Cardiac fibroblast (primary cell): Measurements from ENCODE around the gene GFOD1.

Experiments
- DNase-seq, 2 donors: peaks; one replicate each; pipeline versions ENCODE4 v3.0.0 to v3.0.0-alpha.2; 2010; ENCODE audit warnings: low read depth in 2 of 2
- H3K4me3 ChIP-seq, 2 donors: replicated peaks in 1 of 2; 1 replicate in 1 of 2; 2 replicates in 1 of 2; pipeline ENCODE4 v1.5.1; 2011; ENCODE audit warnings: low read depth in 2 of 2, low read length in 2 of 2, mild to moderate bottlenecking in 2 of 2, moderate library complexity in 1 of 2
- TF ChIP-seq, protein P1 (sequence below): IDR thresholded peaks from one replicate; pipeline ENCODE4 v1.5.1; 2011; ENCODE audit warnings: low read depth, mild to moderate bottlenecking, low read length, inconsistent platforms

GFOD1 gene

DNA sequence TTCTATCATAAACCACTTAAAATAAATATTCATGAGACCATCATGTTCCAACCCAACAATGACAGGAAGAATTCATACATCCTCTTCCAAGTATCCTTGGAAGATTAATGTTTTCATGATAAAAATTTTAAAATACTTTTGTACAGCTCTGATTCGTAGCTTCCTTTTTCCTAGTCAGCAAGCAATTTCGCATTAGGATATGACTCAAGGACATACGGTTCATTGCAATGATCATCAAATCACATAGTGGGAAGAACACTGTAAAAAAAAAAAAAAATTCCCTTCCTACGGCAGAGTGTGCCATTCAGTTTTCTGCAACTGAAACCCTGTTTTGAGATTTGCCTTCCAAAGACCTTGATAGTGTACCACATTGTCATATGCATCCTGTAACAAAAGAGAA is 35.3 kb upstream of the GFOD1 start:
- DNase-seq = peak in 1 of 2 donors; percentile 74
- no peak overlapping the region for H3K4me3 ChIP-seq
- TF ChIP-seq, protein P1, sequence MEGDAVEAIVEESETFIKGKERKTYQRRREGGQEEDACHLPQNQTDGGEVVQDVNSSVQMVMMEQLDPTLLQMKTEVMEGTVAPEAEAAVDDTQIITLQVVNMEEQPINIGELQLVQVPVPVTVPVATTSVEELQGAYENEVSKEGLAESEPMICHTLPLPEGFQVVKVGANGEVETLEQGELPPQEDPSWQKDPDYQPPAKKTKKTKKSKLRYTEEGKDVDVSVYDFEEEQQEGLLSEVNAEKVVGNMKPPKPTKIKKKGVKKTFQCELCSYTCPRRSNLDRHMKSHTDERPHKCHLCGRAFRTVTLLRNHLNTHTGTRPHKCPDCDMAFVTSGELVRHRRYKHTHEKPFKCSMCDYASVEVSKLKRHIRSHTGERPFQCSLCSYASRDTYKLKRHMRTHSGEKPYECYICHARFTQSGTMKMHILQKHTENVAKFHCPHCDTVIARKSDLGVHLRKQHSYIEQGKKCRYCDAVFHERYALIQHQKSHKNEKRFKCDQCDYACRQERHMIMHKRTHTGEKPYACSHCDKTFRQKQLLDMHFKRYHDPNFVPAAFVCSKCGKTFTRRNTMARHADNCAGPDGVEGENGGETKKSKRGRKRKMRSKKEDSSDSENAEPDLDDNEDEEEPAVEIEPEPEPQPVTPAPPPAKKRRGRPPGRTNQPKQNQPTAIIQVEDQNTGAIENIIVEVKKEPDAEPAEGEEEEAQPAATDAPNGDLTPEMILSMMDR = no peak

DNA sequence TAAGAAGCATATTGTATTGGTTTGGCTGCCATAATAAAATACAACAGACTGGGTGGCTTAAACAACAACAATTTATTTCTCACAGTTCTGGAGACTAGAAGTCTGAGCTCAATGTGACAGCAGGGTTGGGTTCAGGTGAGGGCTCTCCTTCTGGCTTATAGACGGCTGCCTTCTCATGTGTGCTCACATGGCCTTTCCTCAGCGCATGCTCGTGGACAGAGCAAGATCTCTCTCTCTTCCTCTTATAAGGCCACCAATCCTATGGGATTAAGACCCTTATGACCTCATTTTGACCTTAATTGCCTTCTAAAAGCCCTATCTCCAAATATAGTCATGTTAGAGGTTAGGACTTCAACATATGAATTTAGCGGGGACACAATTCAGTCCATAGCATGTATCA is 32.4 kb upstream of the GFOD1 start:
- TF ChIP-seq, protein P1 = no peak
- no peak for DNase-seq
- H3K4me3 ChIP-seq = no peak overlapping the region

DNA sequence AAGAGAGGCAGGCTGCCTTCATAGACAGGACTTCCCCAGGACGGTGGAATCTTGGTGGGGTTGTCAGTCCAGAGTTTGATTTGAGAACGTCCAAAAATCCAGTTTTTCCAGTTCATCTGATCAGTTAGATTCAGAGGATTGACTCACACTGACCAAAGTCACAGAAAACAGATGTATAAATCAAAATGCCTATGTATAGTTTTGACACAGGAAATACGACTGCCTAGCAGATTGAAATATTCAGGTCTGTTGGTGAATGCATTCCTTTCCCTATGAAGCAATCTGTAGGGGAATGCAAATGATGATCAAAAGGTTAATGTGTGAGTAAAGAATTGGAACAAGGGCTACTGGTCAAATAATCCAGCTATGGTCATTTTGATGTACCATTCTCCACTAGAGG is 29.7 kb upstream of the GFOD1 start:
- DNase-seq = peak in 1 of 2 donors; percentile 35
- no peak overlapping the region for H3K4me3 ChIP-seq
- TF ChIP-seq, protein P1 = no peak

DNA sequence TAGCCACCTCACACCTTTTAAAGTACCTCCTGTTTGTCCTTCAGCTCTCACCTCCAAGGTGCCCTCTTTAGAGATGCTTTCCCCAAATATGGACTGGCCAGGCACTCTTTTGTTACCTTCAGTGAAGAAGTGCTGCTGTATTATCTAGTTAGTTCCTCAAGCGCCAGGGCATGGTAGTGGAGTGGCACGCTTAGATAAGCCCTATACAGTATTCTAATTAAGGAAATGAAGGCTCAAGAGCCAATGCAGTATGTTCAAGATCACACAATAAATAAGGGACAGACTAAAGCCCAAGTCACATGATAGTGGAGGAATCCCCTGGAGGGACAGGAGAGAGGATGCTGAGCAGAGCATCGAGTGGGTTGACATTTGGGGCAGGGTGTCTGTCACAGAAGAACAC is 28.5 kb upstream of the GFOD1 start:
- no peak overlapping the region for H3K4me3 ChIP-seq
- DNase-seq = no peak
- TF ChIP-seq, protein P1 = no peak

DNA sequence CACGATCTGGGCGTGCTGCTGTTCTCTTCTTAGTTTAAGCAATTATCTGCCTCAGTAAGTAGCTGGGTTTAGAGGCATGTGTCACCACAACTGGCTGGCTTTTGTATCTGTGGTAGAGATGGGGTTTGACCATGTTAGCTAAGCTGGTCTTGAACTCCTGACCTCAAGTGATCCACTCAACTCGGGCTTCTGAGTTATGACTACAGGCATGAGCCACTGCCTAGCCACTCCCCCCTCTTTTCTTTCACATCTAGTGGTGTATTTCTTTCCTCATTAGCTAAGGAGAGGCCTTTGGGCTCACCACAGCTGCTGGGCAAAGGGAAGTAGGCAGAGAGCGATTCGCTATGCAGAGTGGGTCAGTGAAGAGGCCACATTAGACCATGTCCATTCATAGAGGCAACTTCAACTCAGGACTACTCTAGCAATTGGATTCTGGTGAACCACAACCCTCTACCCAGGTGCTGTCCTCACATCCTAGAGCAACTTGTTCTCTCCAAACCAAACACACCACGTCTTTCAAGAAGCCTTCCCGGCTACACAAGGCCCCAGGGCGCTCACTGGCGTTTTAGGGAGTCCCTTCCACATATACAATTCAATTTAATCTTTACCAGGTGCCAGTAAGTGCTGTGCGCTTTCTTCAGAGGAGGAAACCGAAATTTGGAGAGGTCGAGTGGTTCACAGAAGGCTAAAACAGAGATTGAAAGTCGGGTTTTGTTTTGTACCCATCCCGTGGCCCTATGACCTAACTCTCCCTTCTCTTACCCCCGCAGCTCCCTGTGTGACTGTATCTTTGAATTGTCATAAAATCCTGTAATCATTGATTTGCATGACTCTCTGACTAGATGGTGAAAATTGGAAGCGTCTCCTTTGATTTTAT is 26.5 kb upstream of the GFOD1 start:
- TF ChIP-seq, protein P1 = no peak
- DNase-seq = no peak
- no peak overlapping the region for H3K4me3 ChIP-seq

DNA sequence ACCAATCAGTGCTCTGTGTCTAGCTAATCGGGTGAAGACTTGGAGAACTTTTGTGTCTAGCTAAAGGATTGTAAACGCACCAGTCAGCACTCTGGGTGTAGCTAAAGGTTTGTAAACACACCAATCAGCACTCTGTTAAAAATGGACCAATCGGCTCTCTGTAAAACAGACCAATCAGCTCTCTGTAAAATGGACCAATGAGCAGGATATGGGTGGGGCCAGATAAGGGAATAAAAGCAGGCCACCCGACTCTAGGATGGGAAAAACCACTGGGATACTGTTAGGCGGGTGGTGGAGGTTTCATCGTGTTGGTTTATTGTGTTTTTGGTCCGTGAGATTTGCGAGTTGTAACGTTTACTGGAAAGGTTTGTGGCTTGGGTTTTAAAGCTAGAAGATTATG is 25.5 kb upstream of the GFOD1 start:
- no peak overlapping the region for H3K4me3 ChIP-seq
- TF ChIP-seq, protein P1 = no peak
- DNase-seq = no peak
